Panc1 (cell line): ENCODE data around the gene CLNS1A. TPM values are rescaled to one million over a fixed set of nuclear protein-coding genes. Genes with fewer than 3 reads are reported as not detected.

ENCODE experiments used
- total RNA-seq: library from RNA; stranded (reverse); gene quantifications from one replicate; pipeline ENCODE4 v1.2.1, GENCODE V29; 2021; ENCODE audit not compliant: unreplicated experiment

CLNS1A gene
- total RNA-seq, 1 experiment from 2014 or later: 117 TPM

Other genes with a start within 250 kb of the CLNS1A start
- gene PAK1, start 163.7 kb downstream of the CLNS1A start, total RNA-seq: 38.2 TPM
- gene AQP11, start 47.8 kb downstream of the CLNS1A start, total RNA-seq: 2.3 TPM
- 83.0 TPM for gene RSF1, start 182.9 kb upstream of the CLNS1A start, total RNA-seq
- gene AAMDC, start 183.3 kb upstream of the CLNS1A start, total RNA-seq: 52.7 TPM